Neuronal stem cell (in vitro differentiated cells): ENCODE results near the gene SEMA3F.

Source experiments
- DNase-seq: peaks from one replicate; pipeline ENCODE4 v3.0.0-alpha.2; 2013; ENCODE audit warnings: low spot score
- H2AFZ ChIP-seq: one replicate; pipeline ENCODE4 v1.6.1; 2013; ENCODE audit warnings: mild to moderate bottlenecking, low read length, inconsistent platforms
- H2AK5ac ChIP-seq: 2 replicates; pipeline ENCODE4 v1.6.1; 2013; ENCODE audit warnings: low read depth, mild to moderate bottlenecking, inconsistent platforms, low read length, moderate library complexity, mixed read lengths
- H2BK120ac ChIP-seq: 2 replicates; pipeline ENCODE4 v1.6.1; 2013; ENCODE audit warnings: low read depth, mild to moderate bottlenecking, inconsistent platforms, low read length, moderate library complexity, mixed read lengths
- H2BK12ac ChIP-seq: one replicate; pipeline ENCODE4 v1.6.1; 2013; ENCODE audit warnings: low read length, inconsistent platforms
- H2BK15ac ChIP-seq: 2 replicates; pipeline ENCODE4 v1.6.1; 2013; ENCODE audit warnings: mild to moderate bottlenecking, low read length, inconsistent platforms, mixed read lengths
- H2BK5ac ChIP-seq: one replicate; pipeline ENCODE4 v1.6.1; 2013; ENCODE audit warnings: inconsistent platforms, mild to moderate bottlenecking, low read length, moderate library complexity
- H3K14ac ChIP-seq: one replicate; pipeline ENCODE4 v1.6.1; 2013; ENCODE audit warnings: low read length, inconsistent platforms
- H3K18ac ChIP-seq: 2 replicates; pipeline ENCODE4 v1.6.1; 2013; ENCODE audit warnings: low read length, inconsistent platforms
- H3K23ac ChIP-seq: 2 replicates; pipeline ENCODE4 v1.6.1; 2013; ENCODE audit warnings: low read depth, mild to moderate bottlenecking, mixed read lengths, low read length, inconsistent platforms; ENCODE audit not compliant: poor library complexity
- H3K27ac ChIP-seq: replicated peaks from 3 replicates; pipeline ENCODE4 v1.5.1; 2013; ENCODE audit warnings: low read length, inconsistent platforms
- H3K27me3 ChIP-seq, 3 experiments: 2 replicates each; pipeline ENCODE4 v1.6.1; 2013; ENCODE audit warnings: low read length in 3 of 3, mild to moderate bottlenecking in 2 of 3, inconsistent platforms in 1 of 3, low read depth in 1 of 3, mixed read lengths in 1 of 3, moderate library complexity in 1 of 3; ENCODE audit not compliant: control insufficient read depth in 3 of 3, insufficient read depth in 3 of 3
- H3K36me3 ChIP-seq, 2 donors: replicated peaks in 1 of 2; 2 replicates each; pipeline ENCODE4 v1.6.1; 2013; ENCODE audit warnings: low read length in 2 of 2; ENCODE audit not compliant: control insufficient read depth in 2 of 2, insufficient read depth in 2 of 2
- H3K4ac ChIP-seq: 2 replicates; pipeline ENCODE4 v1.6.1; 2013; ENCODE audit warnings: inconsistent platforms, mild to moderate bottlenecking, low read length, moderate library complexity
- H3K4me1 ChIP-seq, 2 donors: 1 replicate in 1 of 2; 2 replicates in 1 of 2; pipeline ENCODE4 v1.6.1; 2013; ENCODE audit warnings: low read length in 2 of 2, low read depth in 1 of 2; ENCODE audit not compliant: control insufficient read depth in 2 of 2, insufficient read depth in 1 of 2
- H3K4me2 ChIP-seq: one replicate; pipeline ENCODE4 v1.6.1; 2013; ENCODE audit warnings: mild to moderate bottlenecking, low read length, inconsistent platforms; ENCODE audit not compliant: insufficient read depth, poor library complexity, severe bottlenecking
- H3K4me3 ChIP-seq, 2 donors: 2 replicates each; pipeline ENCODE4 v1.5.1; 2013; ENCODE audit warnings: low read length in 2 of 2, mild to moderate bottlenecking in 2 of 2, inconsistent platforms in 1 of 2, moderate library complexity in 1 of 2
- H3K79me1 ChIP-seq: one replicate; pipeline ENCODE4 v1.6.1; 2013; ENCODE audit warnings: low read depth, mild to moderate bottlenecking, inconsistent platforms, low read length, moderate library complexity
- H3K9ac ChIP-seq: one replicate; pipeline ENCODE4 v1.6.1; 2013; ENCODE audit warnings: mild to moderate bottlenecking, low read depth, low read length, inconsistent platforms; ENCODE audit not compliant: poor library complexity
- H3K9me3 ChIP-seq, 2 donors: replicated peaks in 1 of 2; 2 replicates each; pipeline versions ENCODE3 to v1.6.1; 2013; ENCODE audit warnings: low read length in 2 of 2, mild to moderate bottlenecking in 2 of 2, inconsistent platforms in 1 of 2, low read depth in 1 of 2, mixed read lengths in 1 of 2, moderate library complexity in 1 of 2; ENCODE audit not compliant: control insufficient read depth in 2 of 2, insufficient read depth in 1 of 2
- H4K8ac ChIP-seq: one replicate; pipeline ENCODE4 v1.6.1; 2013; ENCODE audit warnings: low read depth, mild to moderate bottlenecking, inconsistent platforms, low read length, moderate library complexity
- H4K91ac ChIP-seq: one replicate; pipeline ENCODE4 v1.6.1; 2013; ENCODE audit warnings: low read length, low read depth, mild to moderate bottlenecking, inconsistent platforms; ENCODE audit not compliant: poor library complexity
- WGBS, 2 donors: extraction: QIAGEN DNeasy Blood & Tissue Kit; methylation state at CpG; one replicate each; pipeline ENCODE4 v1.1.7; 2013; ENCODE audit warnings: missing lambda C conversion rate in 2 of 2, mixed read lengths in 1 of 2; ENCODE audit not compliant: insufficient read length in 2 of 2, insufficient replicate concordance in 1 of 2; ENCODE audit errors: extremely low coverage in 2 of 2; 5-methylcytosine and 5-hydroxymethylcytosine counted together

The SEMA3F gene

DNA sequence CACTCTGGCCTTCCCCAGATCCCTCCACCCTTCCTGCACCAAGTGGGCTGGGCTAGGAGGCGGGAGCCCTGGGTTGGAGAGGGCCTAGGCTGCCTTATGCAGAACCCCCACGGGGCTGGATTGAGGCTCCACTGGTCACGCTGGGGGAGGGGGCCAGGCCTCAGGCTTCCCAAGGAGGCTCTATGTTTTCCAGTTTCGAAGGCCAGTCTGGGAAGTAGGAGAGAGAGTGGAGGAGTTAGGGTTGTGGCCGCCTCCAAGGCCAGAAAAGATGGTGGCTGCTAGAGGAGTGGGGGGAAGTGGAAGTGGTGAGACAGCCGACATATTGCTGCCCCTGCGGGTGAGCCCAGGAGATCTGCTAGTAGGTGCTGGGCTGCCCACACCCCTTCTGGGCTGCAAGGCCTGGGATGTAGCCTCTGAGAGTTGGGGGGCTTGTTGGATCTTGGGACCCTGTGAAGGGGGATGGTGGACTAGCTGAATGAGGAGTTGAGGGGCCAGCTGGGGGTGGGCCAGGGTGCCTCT is 82.1 kb downstream of the SEMA3F start:
- Histone ChIP-seq H3K79me1 (peaks cover 5% of the 10 kb centered on the region), H3K4ac (no peak overlapping the region), H3K36me3 (peaks cover 3 to 25% of the 10 kb centered on the region in 2 donors), H3K23ac (no peak overlapping the region), H3K9ac (peak overlapping the region; percentile 97), H2BK12ac (no peak overlapping the region), H3K27ac (peak overlapping the region; percentile 55), H3K4me2 (peak overlapping the region; percentile 89), H3K4me1 (peaks cover 50 to 54% of the 10 kb centered on the region in 2 donors), H2AFZ (no peak overlapping the region), H2BK15ac (no peak overlapping the region), H3K14ac (peak overlapping the region; percentile 9), H2BK120ac (peak overlapping the region; percentile 2), H2AK5ac (peak overlapping the region; percentile 82), H3K4me3 (peak overlapping the region; percentile 90 to 94), H2BK5ac (peak overlapping the region; percentile 62), H3K18ac (peak overlapping the region; percentile 13), H3K9me3 (no peaks in the 10 kb centered on the region), H4K91ac (peak overlapping the region; percentile 58), H4K8ac (no peak overlapping the region), H3K27me3 (no peaks in the 10 kb centered on the region)
- WGBS, 2 donors = no CpG with 5 or more reads among the region's 7 CpGs
- DNase-seq = no peak

DNA sequence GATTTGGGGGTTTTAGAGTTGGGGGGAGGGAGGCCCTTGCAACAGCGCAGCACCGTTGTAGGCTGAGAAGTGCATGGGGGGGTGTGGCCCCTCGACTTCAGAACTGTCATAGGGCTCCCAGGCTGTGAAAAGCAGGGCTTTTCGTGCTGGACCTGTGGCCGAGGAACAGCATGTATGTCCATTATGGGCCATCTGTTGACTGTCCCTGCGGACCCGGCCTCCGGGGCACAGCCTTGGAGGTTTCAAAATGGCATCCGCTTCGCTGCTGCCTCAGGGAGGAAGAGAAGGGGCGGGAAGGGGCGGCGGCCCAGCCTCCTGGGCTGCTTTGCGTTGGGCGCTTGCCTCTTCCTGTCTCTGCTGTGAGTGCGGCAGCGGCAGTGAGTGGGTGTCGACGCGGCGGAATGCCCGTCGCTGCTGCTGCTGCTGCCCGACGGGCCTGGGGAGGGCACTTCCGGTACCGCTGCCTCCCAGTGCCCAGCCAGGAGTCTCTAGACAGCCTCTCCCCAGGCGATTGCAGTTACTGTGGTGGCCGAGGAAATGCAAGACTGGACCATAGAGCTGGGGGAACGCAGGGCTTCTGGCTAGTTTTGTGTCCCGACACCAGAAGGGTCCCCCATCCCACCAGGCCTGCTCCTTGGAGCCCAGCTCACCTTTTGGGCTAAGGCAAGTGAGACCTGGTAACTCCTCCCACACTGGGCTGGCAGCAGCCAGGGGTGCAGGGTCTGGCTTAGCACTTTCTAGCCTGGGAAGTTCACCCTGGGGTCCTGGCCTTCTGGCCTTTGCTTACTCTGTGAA is 82.8 kb downstream of the SEMA3F start:
- Histone ChIP-seq H3K23ac (peak overlapping the region; percentile 37), H3K27me3 (no peaks in the 10 kb centered on the region), H3K36me3 (peaks cover 3 to 33% of the 10 kb centered on the region in 2 donors), H4K8ac (no peak overlapping the region), H2AFZ (no peak overlapping the region), H2AK5ac (peak overlapping the region; percentile 73), H3K4ac (peak overlapping the region; percentile 18), H2BK15ac (peak overlapping the region; percentile 51), H3K4me1 (peaks cover 53 to 57% of the 10 kb centered on the region in 2 donors), H3K9ac (peak overlapping the region; percentile 88), H3K27ac (peak overlapping the region; percentile 55), H2BK12ac (no peak overlapping the region), H3K4me2 (peak overlapping the region; percentile 89), H3K4me3 (peak overlapping the region; percentile 90 to 94), H3K9me3 (no peaks in the 10 kb centered on the region), H3K18ac (peak overlapping the region; percentile 13), H2BK5ac (peak overlapping the region; percentile 62), H4K91ac (peak overlapping the region; percentile 58), H3K14ac (peak overlapping the region; percentile 83), H3K79me1 (peaks cover 8% of the 10 kb centered on the region), H2BK120ac (peak overlapping the region; percentile 2)
- DNase-seq = no peak
- no CpG with 5 or more reads among the region's 31 CpGs for WGBS, 2 donors

DNA sequence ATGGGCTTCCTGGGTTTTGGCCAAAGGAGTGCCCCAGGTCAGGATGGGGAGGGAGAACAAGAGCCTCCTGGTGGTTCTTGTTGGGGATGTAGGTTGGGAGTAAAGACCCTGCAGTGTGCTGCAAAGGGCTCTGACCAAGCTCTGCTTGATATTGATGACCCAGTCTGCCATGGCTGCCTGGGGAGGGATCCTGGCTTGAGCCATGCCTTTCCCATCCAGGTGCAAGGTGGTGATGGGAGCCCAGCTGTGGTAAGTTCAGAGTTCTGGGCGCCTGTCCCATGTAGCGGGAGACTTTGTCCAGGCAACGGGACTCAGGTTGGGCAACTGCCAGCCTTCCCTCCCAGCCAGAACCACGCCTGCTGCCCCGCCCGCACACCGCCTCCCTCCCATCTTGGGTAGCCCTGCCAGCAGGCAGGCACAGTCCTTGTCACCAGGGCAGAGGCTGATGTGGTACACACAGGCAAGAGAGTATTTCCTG is 83.5 kb downstream of the SEMA3F start:
- Histone ChIP-seq H2BK12ac (peak overlapping the region; percentile 14), H3K18ac (peak overlapping the region; percentile 5), H3K4me1 (peaks cover 48 to 56% of the 10 kb centered on the region in 2 donors), H2AFZ (no peak overlapping the region), H2AK5ac (peak overlapping the region; percentile 59), H3K4me3 (peak overlapping the region; percentile 90 to 94), H2BK15ac (no peak overlapping the region), H3K36me3 (peaks cover 4 to 39% of the 10 kb centered on the region in 2 donors), H2BK5ac (no peak overlapping the region), H3K4me2 (peak overlapping the region; percentile 89), H3K4ac (no peak overlapping the region), H3K14ac (peak overlapping the region; percentile 10), H2BK120ac (no peak overlapping the region), H3K27ac (peak overlapping the region; percentile 75), H4K8ac (no peak overlapping the region), H4K91ac (peak overlapping the region; percentile 74), H3K9me3 (no peaks in the 10 kb centered on the region), H3K9ac (peak overlapping the region; percentile 88), H3K23ac (no peak overlapping the region), H3K27me3 (no peaks in the 10 kb centered on the region), H3K79me1 (peaks cover 11% of the 10 kb centered on the region)
- DNase-seq = no peak
- no CpG with 5 or more reads among the region's 7 CpGs for WGBS, 2 donors
